GM12874 (cell line): ENCODE results near the gene HYDIN.

ENCODE experiments used
- CTCF ChIP-seq: IDR thresholded peaks from 2 replicates; pipeline ENCODE4 v1.5.1; 2011; ENCODE audit warnings: low read depth, mild to moderate bottlenecking, control low read depth, low read length, moderate library complexity; ENCODE audit not compliant: insufficient read depth

HYDIN gene

GRCh38 chr16:71230122-71230845 lies at the start of gene HYDIN:
Gene HYDIN, minus strand, starts transcription at chr16:71230722. Its CDS starts 43,827 bp downstream, at chr16:71186895.
- TF ChIP-seq CTCF: no peak

DNA sequence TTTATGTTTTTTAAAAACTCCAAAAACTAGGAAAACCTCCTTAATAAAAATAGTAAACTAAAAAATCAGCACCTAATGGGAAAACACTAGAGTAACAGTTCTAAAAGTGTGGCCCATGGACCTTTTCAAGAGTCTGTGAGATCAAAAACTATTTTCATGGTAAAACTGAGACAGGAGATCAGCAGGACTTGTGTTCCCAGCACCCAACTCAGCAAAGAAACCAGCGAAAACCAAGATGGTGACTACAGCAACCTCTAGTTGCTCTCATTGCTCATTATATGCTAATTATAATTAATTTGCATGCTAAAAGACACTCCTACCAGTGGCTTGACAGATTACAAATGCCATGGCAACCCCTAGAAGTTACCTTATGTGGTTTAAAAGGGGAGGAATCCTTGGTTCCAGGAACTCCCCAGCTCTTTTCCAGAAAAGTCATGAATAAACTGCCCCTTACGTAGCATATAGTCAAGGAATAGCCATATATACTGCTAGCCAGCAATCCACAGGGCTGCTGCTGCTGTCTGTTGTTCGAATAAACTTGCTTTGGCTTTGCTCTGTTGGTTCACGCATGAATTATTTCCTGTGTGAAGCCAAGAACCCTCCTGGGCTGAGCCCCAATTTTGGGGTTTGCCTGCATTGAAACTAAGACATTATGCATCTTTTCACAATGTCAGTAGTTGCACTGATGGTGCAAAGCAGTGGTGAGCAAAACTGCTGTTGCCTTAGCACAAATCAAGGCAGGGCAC lies 46.2 kb upstream of the HYDIN start:
- TF ChIP-seq CTCF: no peak

DNA sequence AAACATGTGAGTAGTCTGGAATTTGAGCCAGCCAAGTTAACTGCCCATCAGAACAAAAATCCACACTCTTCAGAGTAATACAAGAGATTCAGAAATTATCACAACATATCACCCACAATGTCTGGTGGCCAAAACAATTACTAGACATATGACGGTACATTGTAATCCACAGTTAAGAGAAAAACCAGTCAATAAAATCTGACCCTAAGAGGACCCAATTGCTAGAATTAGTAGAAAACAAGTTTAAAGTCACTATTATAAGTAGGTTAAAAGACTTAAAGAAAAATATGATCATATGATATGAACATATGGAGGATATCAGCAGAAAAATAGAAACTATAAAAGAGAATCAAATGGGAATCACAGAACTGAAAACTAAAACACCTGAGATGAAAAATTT lies 42.9 kb upstream of the HYDIN start:
- no peak for TF ChIP-seq CTCF

- TF ChIP-seq CTCF: no peak
These were observed 33.8 kb upstream of the HYDIN start for GRCh38 chr16:71264299-71264698.

- TF ChIP-seq CTCF: no peak
These were observed 33.1 kb upstream of the HYDIN start for GRCh38 chr16:71263582-71263981.

DNA sequence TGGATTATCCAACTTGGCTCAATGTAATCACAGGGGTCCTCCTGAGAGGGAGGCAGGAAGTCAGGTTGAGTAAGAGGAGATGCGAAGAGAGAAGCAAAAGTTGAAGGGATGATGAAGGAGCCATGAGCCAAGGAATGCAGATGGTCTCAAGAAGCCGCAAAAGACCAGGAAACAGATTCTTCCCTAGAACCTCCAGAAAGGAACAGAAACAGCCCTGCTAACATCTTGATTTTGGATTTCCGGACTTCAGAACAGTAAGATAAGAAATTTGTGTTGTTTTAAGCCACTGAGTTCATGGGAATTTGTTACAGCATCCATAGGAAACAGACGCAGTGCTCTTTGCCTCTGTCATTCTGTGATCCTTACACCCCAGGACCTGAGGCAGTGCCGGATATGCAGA lies 31.9 kb upstream of the HYDIN start:
- no peak for TF ChIP-seq CTCF

DNA sequence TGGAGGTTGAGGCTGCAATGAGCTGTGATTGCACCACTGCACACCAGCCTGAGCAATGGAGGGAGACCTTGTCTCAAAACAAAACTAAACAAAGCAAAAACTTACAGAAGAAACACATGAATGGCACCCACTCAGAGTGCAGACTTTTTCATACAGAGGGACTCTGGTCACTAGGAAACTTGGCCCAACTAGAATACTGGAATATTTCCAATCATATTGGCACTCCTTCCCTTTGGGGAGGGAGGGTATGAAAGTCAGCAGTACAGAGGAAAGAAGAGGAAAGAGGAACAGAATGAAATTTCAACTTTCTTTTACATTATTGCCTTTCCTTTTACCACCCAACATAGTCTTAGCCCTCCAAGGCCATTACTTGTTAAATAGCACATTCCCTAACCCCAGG lies 30.5 kb upstream of the HYDIN start:
- no peak for TF ChIP-seq CTCF
